ENCODE data around the gene ELOA.
A peak's percentile ranks its signal among the peaks of the same experiment; 100 is the strongest.
"Not testable (repeated sequence)": the region's sequence is repeated elsewhere in the genome, so short reads cannot be mapped to it uniquely, and the experiment has no call there.

ELOA gene

GRCh38 chr1:23790696-23791515 lies 47.6 kb downstream of the ELOA start, which contains the start of gene LYPLA2:
Gene LYPLA2 (plus strand): TSS chr1:23791145. CDS start chr1:23792683, 1,538 bp downstream.
- peak; percentile 75 for DNase-seq

DNA sequence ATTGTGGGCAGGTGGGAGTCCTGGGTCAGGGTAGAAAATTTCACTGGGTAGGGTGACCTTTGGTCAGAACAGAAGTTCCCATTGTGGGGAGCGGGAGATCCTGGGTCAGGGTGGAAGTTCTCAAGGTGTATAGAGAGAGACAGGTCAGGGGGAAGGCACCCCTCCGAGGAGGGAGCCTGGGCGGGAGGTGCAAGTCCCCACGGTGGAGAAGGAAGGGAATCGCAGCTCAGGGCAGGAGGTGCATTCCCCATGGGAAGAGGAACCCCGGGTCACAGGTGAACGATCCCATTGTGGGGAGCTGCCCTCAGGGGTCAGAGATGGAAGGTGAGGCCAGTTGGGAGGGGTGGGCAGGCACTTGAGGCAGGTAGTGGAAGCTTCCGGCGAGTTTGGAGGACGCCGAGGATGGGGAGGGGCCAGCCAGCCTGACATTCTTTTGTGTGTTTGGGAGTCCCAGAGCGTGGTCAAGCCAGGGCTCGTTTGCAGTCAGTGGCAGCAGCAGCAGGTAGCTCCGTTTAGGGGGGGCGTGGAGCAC lies 48.3 kb downstream of the ELOA start:
- DNase-seq, result no peak

DNA sequence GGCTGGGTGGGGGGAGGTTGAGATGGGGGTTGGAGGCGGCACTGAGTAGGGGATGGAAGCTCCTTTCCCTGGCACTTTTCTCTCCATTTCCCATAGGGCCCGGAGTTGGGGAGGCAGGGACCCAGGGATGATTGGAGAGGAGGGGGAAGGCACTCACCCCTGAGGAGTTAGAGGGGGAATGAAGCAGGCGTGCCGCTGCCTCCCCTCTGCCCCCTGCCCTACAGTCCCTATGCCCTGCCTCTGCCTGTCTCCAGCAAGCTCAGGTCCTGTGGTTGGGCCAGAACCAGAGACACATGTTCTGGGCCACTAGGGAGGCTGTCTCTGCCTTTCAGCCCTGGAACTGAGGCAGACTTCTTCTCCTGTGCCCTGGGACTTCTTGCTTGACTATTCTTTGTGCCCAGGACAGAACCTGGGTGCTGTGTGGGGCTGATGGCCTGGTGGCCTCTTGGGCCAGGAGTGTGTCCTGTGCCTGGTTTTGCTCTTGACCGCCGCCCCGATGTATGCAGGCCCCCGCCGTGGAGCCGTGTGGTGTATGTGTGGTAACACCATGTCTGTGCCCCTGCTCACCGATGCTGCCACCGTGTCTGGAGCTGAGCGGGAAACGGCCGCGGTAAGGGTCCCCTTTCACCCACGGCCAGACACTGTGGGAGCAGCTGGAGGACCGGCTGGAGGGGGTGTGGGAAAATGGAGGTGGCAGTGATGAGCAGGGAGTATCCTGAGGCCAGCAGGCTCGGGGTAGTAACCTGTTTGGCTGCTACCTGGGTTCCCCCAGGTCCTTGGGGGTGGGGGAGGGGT lies 49.1 kb downstream of the ELOA start:
- no peak for DNase-seq

DNA sequence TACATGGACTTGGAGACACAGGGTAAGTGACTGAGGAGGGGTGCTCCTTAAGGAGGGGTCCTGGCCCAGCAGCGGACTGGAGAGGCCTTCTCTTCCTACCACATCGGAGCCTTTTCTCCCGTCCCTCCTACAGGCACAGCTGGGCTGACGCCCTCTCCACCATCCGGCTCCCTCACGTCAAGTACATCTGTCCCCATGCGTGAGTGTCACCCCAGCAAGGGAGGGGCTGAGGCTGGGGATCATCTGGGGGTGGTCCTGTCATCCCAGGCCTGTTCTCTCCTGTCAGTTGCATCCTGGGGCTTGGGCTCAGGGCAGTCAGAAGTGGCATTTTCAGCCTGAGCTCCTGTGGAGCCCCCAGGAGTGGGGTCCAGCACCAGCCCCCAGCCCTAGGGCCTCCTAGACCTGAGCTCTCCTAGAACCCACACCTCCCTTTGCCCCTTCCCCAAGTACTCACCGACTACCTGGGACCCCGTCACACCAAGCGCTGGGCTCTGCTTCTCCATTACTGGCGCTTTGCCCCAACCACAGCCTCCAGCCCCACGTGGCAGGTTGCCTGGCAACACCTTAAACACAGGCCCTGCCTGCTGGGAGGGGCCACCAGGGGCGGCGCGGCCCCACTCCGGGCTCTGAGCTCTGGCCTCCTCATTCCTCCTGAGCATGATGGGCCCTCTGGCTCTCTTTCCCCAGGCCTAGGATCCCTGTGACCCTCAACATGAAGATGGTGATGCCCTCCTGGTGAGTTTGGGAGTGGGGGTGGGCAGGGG lies 49.9 kb downstream of the ELOA start:
- DNase-seq, result no peak

- DNase-seq, result no peak
These were observed 50.8 kb downstream of the ELOA start for GRCh38 chr1:23793861-23794731.

DNA sequence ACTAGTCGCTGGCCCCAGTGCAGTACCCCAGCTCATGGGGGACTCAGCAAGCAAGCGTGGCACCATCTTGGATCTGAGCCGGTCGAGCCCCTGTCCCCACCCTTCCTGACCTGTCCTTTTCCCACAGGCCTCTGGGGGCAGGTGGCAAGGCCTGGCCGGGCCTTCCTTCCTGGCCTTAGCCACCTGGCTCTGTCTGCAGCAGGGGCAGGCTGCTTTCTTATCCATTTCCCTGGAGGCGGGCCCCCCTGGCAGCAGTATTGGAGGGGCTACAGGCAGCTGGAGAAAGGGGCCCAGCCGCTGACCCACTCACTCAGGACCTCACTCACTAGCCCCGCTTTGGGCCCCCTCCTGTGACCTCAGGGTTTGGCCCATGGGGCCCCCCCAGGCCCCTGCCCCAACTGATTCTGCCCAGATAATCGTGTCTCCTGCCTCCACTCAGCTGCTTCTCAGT lies 51.5 kb downstream of the ELOA start:
- DNase-seq, result not testable (repeated sequence)

- no peak for DNase-seq
These were observed 52.6 kb downstream of the ELOA start for GRCh38 chr1:23795676-23796465.

- no peak for DNase-seq
These were observed 53.4 kb downstream of the ELOA start for GRCh38 chr1:23796466-23797271.

DNA sequence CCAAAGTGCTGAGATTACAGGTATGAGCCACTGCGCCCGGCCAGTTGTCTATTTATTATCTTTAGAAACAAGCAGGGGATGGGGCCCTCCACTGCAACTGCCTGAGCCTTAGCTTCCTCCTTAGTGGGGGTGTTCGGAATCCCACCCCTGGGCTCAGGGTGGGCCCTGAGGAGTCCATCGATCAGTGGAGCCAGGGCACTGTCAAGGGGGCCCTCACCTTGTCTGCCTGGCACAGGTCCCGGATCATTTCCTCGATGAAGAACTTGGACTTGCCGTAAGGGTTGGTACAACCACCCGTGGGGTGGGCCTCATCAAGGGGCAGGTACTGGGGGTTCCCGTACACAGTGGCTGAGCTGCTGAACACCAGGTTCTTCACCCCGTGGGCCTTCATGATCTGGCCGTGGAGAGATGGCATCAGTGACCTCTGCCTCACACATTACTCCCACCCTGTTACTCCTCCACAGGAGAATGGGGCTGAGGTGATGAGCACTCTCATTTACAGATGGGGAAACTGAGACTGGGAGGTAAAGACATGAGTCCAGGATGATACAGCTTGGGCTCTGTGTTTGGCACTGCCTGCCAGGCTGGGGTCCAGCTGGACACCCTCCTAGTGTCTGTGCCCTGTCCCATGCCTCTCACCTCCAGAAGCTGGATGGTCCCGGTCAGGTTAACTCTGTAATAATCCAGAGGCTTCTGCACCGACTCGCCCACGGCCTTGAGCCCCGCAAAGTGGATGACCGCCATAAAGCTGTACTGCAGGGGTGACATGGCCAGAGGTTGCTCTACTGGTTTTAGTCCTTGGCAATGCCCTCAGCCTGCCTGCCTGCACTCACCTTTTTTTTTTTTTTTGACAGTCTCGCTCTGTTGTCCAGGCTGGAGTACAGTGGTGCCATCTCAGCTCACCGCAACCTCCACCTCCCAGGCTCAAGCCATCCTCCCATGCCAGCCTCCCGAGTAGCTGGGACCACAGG lies 54.5 kb downstream of the ELOA start:
- DNase-seq, result no peak

- no peak for DNase-seq
These were observed 55.4 kb downstream of the ELOA start for GRCh38 chr1:23798662-23799142.

DNA sequence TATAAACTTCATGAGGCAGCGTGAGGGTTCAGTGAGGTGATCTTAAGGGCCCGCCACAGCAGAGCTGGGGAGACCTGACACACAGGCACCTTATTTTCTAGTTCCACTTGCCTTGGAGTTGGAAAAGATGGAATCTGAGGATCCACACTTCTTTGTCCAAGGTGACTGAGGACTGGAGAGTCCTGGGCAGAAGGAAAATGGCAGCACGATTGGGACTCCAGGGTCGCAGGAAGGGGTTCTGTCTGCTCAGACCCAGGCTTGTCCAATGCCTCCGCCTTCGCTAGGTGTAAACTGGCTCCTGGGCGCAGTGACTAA lies 55.9 kb downstream of the ELOA start:
- no peak for DNase-seq

DNA sequence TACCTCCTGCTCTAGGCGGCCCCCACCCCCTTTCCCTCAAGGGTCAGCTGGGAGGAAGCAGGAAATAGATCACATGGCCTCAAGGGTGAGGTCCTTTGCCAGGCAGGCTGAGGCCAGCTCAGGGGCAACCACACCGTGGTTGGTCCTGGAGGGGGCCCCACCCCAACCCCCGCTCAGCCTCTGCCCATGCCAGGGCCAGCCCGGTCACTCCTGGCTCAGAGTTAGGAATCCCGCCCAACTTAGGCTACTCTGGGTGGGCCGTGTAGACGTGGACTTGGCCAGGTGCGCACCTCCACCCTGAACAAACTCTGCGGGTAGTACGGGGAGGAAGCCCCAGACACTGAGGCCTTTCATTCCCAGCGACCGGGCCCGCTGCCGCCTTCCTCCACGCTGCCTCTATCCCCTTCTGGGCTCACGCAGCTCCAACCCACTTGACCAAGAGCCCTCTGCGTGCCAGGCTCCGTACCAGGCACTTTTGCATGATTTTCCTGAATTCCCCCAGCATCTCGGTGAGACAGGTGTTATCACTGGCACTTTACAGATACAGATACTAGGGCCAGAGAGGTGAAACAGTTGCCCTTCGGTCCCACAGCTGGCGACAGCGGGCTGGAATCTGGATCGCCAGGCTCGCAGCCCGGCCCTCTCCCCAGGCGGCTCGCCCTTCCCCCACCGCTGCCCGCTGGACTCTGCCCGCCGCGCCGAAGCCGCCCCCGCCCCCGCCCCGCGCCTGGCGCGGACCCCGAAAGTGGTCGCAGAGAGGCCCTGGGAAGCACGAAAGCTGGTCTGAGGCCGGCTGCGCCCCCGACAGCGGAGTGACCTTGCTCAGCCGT lies 56.5 kb downstream of the ELOA start:
- no peak for DNase-seq

DNA sequence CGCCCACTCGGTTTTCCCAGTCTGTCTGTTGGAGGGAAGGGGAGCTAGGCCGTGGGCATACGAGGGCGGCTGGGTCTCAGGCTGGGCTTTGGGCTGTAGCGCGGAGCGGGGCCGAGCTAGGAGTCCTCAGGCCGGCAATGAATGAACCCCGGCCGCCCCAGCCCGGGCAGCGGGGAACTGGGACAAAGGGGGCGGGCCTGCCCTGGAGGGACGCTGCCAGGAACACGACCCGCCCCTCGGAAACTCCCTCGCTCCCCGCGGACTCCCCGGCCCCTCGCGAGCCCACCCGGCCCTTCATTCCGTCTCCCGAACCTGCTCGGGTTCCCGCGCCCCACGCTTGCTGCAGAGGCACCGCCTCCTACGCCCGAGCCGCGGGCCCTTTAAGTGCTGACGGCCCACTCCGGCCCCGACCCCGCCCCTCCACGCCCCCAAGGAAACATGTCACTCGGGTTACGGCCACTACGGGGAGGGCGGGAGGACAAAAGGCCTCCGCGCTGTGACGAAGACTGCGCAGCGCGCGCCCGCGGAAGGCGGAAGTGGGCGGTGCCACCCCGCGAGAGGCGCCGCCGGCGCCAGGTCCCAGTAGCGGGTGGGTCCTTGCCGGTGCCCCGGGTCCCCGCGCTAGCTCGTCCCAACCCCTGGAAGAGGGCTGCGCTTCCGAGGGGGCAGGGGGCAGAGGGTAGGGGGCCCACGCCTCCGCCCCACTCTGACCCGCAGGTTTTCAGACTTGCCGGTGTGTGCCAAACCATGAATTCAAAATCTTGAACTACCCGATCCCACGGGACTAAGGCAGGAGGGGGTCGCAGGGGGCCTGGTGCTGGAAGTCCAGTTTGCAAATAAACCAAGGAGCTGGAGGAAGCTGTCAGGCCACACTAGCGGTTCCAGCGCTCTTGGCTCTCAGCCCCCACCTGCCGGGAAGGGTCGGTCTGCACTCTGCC lies 57.4 kb downstream of the ELOA start, which contains the start of gene GALE:
GALE (minus strand) TSS at position 355 of the 938 bp plus-strand sequence. CDS start 1,747 bp downstream, outside the sequence.
- peak; percentile 98 for DNase-seq

DNA sequence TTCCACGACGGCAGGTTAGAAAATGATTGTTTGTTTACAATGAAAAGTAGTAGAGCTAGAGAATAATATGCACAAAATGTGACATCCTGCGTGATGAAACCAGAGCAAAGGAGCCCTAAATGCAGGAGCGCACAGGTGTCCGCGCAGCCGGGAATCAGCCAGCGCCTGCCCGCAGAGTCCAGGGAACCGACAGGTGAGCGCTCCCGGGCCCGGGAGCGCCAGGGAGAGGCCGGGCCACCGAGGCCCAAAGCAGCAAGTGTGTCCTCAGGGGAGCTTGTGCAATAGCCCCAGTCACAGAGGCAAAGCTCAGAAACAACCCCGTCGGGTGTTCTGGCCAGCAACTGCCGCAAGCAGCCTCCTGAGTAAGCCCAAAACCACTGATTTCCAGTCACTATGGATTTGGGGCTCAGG lies 58.1 kb downstream of the ELOA start:
- no peak for DNase-seq

DNA sequence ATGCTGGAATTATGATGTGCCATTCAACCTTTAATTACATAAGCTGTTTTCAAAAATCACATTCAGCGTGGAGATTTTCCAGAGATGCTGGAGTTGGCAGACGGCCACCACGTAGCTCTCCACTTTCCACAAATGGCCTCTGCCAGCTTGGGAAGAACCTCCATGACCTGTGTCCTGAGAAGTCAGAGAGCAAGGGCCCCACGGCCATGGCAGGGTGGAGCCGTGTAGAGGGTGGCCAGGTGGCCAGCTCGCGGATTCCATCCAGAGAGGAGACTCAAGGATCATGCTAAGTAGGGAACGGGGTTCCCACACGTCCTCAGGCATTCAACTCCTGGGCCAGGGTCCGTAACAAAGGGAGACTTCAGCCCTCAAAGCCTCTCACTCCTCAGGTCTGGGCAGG lies 58.6 kb downstream of the ELOA start:
- no peak for DNase-seq

DNA sequence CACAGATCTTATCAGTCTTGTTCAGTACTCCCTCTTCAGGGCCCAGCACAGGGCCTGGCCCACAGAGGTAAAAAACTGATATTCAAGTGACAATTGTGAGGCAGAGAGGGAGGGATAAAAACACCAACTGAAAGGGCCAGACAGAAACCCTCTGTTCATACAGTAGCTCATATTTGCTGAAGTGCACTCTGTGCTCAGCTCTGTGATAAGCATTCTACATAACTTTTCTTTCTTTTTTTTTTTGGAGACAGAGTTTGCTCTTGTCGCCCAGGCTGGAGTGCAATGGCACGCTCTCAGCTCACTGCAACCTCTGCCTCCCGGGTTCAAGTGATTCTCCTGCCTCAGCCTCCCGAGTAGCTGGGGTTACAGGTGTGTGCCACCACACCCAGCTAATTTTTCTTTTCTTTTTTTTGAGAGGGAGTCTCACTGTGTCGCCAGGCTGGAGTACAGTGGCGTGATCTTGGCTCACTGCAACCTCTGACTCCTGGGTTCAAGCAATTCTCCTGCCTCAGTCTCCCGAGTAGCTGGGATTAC lies 59.6 kb downstream of the ELOA start:
- not testable (repeated sequence) for DNase-seq
